DMS114 treated with DMSO at 0.1 percent for 48 hours (cell line): ENCODE measurements around the gene TMED5.
A peak's percentile ranks its signal among the peaks of the same experiment; 100 is the strongest.
"Not testable (repeated sequence)": the region's sequence is repeated elsewhere in the genome, so short reads cannot be mapped to it uniquely, and the experiment has no call there.

ENCODE experiments used
- DNase-seq: peaks from one replicate; lab custom pipeline; 2025; ENCODE audit not compliant: unreplicated experiment; lab: John Stamatoyannopoulos, UW

The TMED5 gene

DNA sequence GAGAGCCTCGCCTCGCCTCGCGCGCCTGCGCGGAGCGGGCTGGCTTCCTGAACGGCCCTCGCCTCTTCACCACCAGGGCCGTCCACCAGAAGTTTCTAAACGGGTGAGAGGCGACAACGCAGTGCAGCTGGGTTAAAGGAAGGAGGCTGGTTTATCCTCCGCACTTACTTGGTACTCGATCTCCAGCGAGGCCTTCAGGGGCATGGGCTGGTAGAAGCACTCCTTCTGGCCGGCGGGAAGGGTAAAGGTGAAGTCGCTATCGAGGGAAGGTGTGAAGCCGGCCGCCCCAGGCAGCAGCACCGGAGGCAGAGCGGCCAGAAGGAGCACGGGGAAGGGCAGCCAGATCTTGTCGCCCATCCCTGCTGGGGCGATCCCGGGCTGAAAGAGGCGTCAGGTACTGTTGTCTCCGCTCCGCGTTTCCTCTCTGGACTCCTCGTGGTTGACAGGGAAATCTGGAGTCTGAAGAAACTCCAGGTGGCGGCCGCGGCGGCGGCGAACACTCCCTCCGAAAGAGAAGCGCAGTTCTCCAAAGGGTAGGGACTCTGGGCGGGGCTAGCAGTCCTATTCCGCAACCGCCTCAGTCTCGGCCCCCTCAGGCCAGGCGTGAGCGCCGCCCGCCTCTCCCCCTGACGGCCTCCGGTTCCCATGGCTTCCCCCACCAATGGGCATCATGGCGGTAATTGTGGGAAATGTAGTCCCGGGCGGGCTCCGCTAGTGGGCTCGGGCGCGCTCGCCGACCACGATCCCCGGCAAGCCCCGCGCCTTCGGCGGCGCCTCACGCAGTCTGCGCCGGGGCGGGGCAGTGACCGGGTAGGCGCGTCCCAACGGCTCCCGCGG, at the start of gene TMED5:
TMED5 (minus strand) TSS at position 528 of the 837 bp plus-strand sequence; CDS start at position 357, 171 bp downstream.
- DNase-seq: peak; percentile 96

DNA sequence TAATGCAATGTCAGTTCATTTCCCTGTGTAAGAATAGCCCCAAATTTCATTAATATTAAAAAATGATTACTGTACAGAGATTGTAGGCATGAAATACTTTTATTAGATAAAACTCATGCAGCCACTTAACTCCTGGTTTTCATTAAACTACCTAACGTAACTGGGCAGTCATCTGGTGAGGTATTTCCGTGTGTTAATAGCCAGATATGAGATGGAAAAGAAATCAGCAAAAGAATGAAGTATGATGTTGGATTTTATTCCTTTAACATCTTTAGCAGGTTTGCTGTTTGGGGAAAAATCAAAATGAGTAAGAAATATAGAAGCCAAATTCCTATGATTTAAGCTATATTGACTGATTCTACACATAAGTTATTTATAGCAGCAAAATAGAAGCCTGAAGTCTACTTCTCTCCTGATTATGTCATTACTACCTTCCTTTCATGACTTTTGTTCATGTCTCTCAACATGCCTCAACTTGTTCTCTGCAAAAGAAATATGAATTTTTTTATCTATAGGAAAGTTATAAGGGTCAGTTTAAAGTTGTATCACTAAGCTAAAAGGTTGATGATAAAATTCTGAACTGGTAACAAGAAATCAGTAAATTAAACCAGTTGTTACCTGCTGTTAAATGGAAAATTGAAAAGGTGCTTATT, 42.9 kb upstream of the TMED5 start:
- DNase-seq: no peak

DNA sequence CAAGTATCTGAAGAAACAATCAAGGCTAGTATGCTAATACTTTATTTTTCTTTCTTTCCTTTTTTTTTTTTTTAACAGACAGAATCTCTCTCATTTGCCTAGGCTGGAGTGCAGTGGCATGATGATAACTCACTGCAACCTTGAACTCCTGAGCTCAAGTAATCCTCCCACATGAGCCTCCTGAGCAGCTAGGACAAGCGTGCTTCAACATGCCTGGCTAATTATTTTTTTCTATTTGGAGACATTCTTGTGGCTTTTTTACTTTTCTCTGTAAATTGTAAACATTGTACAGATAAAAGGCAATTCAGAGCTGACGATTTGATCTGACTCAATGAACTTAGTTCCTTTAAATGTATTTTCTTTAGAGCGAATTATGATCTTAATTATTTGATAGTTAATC, 41.7 kb upstream of the TMED5 start:
- no peak for DNase-seq

DNA sequence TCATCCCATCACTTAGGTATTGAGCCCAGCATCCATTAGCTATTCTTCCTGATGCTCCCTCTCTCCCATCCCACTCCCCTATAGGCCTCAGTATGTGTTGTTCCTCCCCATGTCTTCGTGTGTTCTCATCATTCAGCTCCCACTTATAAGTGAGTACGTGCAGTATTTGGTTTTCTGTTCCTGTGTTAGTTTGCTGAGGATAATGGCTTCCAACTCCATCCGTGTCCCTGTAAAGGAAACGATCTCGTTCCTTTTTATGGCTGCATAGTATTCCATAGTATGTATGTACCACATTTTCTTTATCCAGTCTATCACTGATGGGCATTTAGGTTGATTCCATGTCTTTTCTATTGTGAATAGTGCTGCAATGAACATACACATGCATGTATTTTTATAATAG, 40.5 kb upstream of the TMED5 start:
- not testable (repeated sequence) for DNase-seq

DNA sequence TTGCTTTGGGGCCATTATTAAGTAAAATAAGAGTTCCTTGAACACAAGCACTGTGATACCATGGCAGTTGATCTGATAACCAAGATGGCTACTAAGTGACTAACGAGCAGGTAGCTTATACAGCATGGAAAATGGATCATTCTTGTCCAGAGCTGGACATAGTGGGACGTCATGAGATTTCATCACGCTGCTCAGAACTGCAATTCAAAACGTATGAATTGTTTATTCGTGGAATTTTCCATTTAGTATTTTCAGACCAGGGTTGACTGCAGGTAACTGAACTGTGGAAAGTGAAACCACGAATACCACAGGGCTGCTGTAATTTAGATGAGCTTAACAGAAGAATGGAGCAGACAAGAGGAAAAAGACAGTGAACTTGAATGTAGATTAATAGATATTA, 39.2 kb upstream of the TMED5 start:
- no peak for DNase-seq

DNA sequence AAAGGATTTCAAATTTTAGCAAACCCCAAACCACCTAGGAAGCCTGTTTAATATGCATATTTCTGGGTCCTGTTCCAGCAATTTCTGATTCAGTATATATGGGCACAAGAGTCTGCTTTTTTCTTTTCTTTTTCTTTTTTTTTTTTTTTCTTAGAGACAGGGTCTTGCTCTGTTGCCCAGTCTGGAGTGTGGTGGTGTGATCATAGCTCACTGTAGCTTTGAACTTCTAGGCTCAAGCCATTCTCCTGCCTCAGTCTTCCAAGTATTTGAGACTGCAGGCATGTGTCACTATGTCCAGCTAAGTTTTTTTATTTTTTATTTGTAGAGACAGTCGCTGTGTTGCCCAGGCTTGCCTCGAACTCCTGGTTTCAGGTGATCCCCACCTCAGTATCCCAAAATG, 35.1 kb upstream of the TMED5 start:
- DNase-seq: no peak

DNA sequence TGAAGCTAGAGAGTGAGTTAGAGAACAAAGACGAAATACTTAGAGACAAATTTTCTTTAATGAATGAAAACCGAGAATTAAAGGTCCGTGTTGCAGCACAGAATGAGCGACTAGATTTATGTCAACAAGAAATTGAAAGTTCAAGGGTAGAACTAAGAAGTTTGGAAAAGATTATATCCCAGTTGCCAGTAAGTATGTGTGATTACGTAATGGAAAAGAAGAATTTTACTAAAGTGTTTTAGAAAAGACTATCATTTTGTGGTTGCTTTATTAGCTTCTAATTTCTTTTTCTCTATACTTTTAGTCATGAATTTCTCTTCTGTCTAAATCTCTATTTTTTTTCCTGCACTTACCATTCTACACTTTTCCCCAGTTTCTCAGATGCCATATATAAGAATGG, 27.0 kb upstream of the TMED5 start:
- no peak for DNase-seq

DNA sequence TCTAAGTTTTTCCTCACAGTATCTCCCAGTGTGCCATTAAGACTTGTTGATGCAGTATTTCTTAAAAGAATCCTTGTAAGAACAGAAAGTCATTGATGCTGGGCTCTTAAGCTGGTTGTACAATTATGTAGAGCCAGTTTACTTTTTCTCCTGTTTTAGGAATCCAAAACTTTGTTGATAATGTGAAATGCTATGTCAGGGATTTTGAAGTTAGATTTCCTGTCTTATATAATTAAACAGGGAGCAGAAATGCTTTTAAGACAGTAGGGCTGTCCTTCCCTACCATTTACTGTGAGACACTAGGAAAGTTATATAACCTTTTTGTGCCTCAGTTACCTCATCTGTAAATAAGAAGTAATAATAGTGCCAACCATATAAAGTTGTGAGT, 26.3 kb upstream of the TMED5 start:
- no peak for DNase-seq

DNA sequence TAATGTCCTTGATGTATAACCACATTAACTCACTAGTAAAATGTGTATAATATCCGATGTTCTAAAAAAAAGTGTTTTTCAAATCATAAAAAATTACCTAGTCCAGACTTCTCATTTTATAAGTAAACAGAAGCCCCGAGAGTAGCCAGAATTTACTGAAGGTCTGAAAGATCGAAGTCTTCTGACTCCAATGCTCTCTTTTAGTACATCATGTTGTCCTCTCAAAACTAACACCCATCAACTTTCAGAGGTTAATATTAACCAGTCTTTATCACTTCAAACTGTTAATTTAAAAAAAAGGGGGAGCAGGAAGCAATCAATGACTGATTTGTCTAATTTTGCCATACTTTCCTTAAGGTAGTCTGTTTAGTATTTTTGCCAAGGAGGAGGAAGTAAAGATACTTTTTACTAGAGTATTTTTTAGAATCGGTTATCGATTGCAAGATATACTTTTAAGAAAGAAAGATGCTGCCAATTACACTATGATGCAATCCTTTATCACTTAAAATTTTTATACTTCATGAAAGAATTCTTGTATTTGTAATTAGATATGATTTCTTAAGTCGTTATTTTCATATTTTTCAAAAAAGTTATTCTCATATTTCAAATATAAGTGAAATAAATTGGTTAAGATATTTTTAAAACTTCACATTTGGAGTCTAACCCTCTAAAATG, 25.8 kb upstream of the TMED5 start:
- DNase-seq: no peak

DNA sequence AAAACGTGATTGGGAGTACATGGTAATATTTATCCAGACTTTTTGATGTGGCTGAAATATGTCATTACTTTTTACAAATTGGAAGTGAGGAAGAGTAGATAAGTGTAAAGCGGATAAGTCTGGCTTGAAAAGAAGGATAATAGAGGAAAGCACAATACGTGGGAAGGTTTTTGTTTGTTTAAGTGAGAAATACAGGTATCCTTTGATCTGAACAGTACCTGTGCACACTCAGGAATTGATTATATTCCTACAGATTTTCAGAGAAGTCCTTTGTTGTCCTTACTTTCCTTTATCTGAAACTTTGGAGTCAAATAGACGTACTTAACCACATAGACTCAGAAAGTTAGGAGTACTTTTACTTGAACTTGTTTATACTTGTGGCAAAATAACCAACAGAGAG, 20.5 kb upstream of the TMED5 start:
- no peak for DNase-seq

DNA sequence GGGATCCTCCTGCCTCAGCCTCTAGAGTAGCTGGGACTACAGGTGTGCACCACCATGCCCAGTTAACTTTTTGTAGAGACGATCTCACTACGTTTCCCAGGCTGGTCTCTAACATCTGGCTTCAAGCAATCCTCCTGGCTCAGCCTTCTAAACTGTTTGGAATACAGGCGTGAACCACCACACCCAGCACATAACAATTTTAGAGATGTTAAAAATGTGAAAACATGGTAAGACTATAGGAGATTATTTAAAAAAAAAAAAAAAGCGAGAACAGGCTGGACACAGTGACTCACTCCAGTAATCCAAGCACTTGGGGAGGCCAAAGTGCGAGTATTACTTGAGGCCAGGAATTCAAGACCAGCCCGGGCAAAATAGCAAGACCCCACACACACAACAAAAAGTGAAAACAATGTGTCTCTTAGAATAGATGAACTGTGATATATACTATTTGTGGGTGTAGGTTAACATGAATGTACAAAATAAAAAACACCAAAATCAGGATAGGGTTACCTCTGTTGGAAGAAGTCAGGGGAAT, 19.9 kb upstream of the TMED5 start:
- DNase-seq: no peak

DNA sequence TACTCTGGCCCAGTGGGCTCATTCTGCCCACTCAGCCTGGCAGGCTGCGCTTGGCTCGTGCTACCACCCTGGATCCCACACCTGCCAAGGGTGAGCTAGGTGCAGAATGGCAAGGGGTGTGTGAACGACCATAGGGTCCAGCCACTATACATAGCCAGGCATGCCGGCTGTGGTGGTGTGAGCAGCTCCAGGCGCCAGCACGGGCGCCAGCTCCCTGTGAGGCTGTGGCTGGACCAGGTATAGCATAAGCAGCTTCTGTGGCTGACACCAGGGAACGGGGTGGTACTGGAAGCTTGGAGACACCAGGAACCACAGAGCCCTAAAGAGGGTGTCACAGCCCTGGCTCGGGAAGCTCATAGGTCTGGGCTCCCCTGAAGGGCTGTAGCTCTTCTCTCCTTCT, 18.9 kb upstream of the TMED5 start:
- no peak for DNase-seq

DNA sequence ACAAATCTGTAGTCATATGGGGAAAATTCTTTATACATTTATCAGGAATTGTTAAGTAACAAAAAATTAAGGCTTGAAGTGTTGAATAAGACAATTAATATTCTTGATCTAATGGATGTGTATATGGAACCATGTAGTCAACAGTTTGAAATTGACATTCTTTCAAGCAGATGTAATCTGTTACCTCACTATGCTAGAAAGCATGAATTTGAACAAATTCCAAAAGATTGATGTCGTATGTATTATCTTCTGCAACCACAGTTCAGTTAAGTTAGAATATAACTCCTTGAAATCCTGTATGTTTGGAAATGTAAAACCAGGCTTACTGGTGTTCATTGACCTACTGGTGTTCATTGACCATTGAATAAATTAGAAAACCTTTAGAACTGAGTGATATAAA, 16.4 kb upstream of the TMED5 start:
- no peak for DNase-seq

DNA sequence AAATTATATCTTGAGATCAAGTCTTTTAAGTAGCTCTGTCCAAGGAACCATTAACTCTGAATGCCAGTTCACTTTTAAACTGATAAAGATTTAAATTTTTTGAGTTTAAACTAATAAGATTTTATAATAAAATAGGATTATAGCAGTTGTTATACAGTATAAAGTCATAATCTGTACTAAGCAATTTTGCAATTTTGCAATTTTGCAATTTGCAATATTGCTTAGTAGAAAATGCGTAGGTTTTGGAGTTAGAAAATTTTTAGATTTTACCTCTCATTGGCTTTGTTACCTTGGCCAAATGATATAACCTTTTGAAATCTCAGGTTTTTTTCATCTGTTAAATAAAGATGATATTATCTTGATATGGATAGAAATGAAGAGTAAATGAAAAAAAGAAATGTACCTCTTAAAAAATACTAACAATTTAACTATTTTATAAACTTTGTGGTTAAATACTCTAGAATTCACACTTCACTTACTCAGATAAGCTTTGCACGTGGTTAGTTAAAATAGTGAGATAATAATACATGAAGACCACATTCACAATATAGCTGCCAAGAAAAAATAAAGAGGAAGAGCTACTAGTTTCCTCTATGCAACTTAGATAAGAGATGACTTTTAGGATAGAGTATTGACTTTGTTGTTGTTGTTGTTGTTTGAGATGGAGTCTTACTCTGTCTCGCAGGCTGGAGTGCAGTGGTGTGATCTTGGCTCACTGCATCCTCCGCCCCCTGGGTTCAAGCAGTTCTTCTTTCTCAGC, 14.2 kb upstream of the TMED5 start:
- no peak for DNase-seq

DNA sequence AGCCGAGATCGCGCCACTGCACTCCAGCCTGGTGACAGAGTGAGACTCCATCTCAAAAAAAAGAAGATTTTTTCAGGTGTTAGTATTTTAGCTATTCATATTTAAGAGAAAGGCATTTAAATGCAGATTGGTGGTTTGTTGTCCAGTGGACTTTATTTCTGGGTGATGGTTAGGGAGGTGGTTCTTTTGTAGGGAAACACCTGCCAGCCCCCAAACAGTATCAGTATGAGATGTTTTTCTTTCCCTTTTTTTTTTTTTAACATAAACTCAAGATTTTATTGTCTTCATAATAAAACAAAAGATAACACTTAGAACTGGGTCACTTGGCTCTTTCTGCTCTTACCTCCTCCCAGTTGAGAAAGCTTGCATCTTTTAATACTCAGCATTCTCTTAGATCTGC, 10.2 kb upstream of the TMED5 start:
- DNase-seq: no peak

DNA sequence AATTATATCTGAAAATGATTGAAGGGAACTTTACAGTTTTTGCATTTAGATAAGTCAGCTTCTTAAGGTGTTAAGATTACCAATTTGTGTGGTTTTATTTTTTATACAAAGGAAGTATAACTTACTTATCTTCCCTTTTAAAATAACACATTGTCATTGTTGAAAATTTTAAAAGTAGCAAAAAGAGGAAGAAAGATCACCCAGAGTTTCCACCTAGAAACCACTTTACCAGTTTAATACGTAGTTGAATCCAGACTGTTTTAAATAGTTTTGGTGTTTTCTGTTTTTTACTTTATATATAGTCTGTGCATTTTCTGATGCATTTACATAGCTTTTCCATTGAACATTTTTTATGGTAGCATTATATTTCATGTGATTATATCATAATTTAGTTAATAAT, 6.5 kb upstream of the TMED5 start:
- DNase-seq: no peak

DNA sequence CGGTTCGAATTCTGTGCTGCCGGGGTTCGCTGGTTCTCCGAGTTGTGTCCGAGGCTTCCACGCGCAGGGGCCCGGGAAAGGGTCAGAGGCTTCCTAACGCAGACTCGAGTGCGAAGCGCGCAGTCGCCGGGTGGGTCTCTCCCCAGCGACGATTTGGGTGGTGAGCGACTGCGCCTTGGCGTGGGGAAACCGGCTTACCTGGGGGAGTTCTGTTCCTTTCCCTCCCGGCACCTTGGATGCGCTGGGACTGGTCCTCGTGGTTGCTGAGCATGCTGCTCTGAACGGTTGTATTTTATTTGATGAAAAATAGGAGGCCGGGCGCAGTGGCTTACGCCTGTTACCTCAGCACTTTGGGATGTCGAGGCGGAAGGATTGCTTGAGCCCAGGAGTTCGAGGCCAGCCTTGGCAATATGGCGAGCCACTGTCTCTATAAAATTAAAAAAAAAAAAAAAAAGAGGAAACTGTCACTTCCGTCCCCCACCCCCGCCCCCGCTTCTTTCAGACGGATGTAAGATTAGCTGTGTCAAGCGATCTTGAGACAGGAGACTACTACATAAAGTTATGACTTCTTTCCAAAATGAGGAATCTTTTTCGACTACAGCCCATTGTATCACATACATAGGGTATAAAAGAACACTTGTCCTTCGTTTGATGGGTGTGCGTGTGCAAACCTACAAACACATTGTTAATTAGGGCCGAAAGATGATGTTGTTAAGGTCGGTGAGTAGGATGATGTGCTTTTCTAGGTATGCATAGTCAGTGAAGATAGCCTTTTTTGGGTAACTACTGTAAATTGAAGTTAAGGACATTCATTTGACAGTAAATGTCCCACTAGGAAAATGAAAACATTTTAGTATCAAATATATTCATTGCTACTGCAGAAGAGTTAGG, 755 bp upstream of the TMED5 start, which contains the start of gene CCDC18:
CCDC18 (plus strand) TSS at position 2 of the 891 bp plus-strand sequence. CDS start 2,638 bp downstream, outside the sequence.
- peak; percentile 41 for DNase-seq

DNA sequence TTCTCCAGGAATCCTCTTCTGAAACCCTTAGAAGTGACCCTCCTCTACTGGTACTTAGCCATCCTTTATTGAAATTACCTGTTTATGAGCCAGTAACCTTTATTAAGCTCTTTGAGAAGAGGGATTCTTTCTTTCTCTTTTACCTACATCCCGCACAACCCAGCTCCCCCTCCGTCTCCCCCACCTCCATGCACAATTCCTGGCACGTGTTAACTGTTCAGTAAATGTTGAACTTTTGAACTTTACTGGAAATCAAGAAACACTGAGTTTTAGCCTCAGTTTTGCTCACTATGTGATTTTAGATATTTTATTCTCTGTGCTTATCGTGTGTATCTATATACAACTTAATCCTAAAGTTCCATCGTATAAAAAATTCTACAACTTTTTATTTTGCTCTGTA, 1.8 kb downstream of the TMED5 start:
- no peak for DNase-seq

DNA sequence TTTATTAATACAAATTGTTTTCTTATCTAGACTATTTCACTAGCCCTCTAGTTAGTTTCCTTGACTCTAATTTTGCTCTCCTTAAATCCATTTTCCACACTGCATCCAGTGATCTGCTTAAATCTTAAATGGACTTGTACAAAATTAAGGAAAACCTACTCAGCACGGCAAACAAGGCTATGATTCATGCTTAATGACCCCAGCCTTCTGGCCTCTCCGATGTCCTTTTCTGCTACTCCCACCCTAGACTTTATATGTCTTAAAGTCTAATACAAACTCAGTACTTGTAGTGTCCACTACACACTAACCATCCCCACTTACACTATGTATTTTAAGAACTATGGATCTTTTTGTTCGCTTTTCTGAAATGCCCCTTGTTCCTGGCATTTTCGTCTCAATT, 2.2 kb downstream of the TMED5 start:
- DNase-seq: peak; percentile 20

DNA sequence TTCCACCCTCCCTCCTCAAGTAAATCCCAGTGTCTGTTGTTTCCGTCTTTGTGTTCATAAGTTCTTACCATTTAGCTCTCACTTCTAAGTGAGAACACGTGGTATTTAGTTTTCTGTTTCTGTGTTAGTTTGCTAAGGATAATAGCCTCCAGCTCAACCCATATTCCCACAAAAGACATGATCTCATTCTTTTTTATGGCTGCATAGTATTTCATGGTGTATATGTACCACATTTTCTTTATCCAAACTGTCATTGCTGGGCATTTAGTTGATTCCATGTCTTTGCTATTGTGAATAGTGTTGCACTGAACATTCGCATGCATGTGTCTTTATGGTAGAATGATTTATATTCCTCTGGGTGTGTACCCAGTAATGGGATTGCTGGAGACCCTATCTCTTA, 5.6 kb downstream of the TMED5 start:
- not testable (repeated sequence) for DNase-seq
